Measurements from ENCODE around the gene TNFRSF25. TPM values are rescaled to one million over a fixed set of nuclear protein-coding genes. Genes with fewer than 3 reads are reported as not detected.

Gene TNFRSF25
- polyA plus RNA-seq, 1 of the 3 experiments (the other 2 are of a cell fraction) = 20.8 TPM

GRCh38 chr1:6447016-6447817, 18.8 kb downstream of the TNFRSF25 start:
- Histone ChIP-seq H3K27me3 (ENCODE audit: insufficient read depth) (peaks cover 39% of the 10 kb centered on the region), H3K9ac (no peak overlapping the region), H3K36me3 (replicated peaks in 1 of 2; ENCODE audit: control insufficient read depth in 1 of 2, insufficient read depth in 2 of 2, low read length in 1 of 2) (no peaks in the 10 kb centered on the region), H3K9me3 (no peaks in the 10 kb centered on the region), H4K20me1 (ENCODE audit: insufficient read depth) (no peaks in the 10 kb centered on the region), H3F3A (replicated peaks; ENCODE audit: insufficient read depth) (no peaks in the 10 kb centered on the region), H3K4me3 (ENCODE audit: low read depth in 2 of 2, low read length in 1 of 2) (no peak overlapping the region), H3K4me1 (ENCODE audit: control insufficient read depth in 1 of 2, insufficient read depth in 2 of 2, low read depth in 1 of 2, low read length in 1 of 2) (no peaks in the 10 kb centered on the region; a peak in 1 of 4 replicates), H3K9me2 (no peaks in the 10 kb centered on the region), H3K79me2 (ENCODE audit: insufficient read depth) (no peaks in the 10 kb centered on the region), H3K27ac (ENCODE audit: low read depth in 2 of 2, low read length in 1 of 2) (no peak overlapping the region), H2AFZ (ENCODE audit: low read depth) (no peak overlapping the region), H3K4me2 (no peak overlapping the region)
- no peak for TF ChIP-seq RXRA (IDR thresholded peaks at IDR 0.05; ENCODE audit: borderline replicate concordance, low read depth)
- no peak for TF ChIP-seq PBX3 (IDR thresholded peaks at IDR 0.05)
- TF ChIP-seq RCOR1 (IDR thresholded peaks at IDR 0.05; ENCODE audit: low read length) = no peak
- no peak for TF ChIP-seq NFIC (IDR thresholded peaks at IDR 0.05; ENCODE audit: borderline replicate concordance)
- no peak for TF ChIP-seq TCF12 (IDR thresholded peaks at IDR 0.05)
- TF ChIP-seq FOSL2 (IDR thresholded peaks at IDR 0.05; ENCODE audit: borderline replicate concordance, low read depth) = no peak
- no peak for TF ChIP-seq POLR2AphosphoS5 (IDR thresholded peaks at IDR 0.05; ENCODE audit: low read depth, low read length)
- no peak for TF ChIP-seq ZBTB33 (IDR thresholded peaks at IDR 0.05; ENCODE audit: borderline replicate concordance, low read depth)
- TF ChIP-seq FOXJ3 (CRISPR knock-in tag; IDR thresholded peaks at IDR 0.05) = no peak
- TF ChIP-seq SMC3 (IDR thresholded peaks at IDR 0.05; ENCODE audit: low read depth, low read length) = no peak
- TF ChIP-seq IRF3 (IDR thresholded peaks at IDR 0.05; ENCODE audit: low read depth, low read length) = no peak
- TF ChIP-seq USF2 (IDR thresholded peaks at IDR 0.05; ENCODE audit: borderline replicate concordance, low read depth, low read length) = no peak
- no peak for TF ChIP-seq FOXM1 (IDR thresholded peaks at IDR 0.05; ENCODE audit: low read depth)
- TF ChIP-seq CTCF (IDR thresholded peaks at IDR 0.05) = no peak
- TF ChIP-seq YY1 (IDR thresholded peaks at IDR 0.05; ENCODE audit: low read depth) = no peak
- TF ChIP-seq EP300 (IDR thresholded peaks at IDR 0.05; ENCODE audit: borderline replicate concordance in 1 of 2, low read depth in 1 of 2, low read length in 1 of 2) = no peak
- no peak for TF ChIP-seq RAD21 (IDR thresholded peaks at IDR 0.05; ENCODE audit: low read length)
- TF ChIP-seq ELF1 (IDR thresholded peaks at IDR 0.05) = no peak
- no peak for TF ChIP-seq NRF1 (IDR thresholded peaks at IDR 0.05; ENCODE audit: low read depth, low read length)
- no peak for DNase-seq
- ChIA-PET CTCF (interaction anchor here (0.6 to 6.8 kb wide), 6 partner anchors 8 to 200 kb away, joined by 3 to 70 read pairs (median 4); partner anchors contain the start of genes NOL9 and TAS1R1), POLR2A (no interaction called here)
- 28% methylated on average over 30 of the region's 67 CpGs for WGBS (ENCODE audit: low lambda C conversion rate)
